Peyer's patch (tissue), 4 donors: Measurements from ENCODE around the gene SAE1. TPM values are rescaled to one million over a fixed set of nuclear protein-coding genes. Genes with fewer than 3 reads are reported as not detected.

Source experiments
- DNase-seq, 3 donors: peaks; one replicate each; pipeline ENCODE4 v3.0.0-alpha.2; 2017 to 2019
- H3K27ac ChIP-seq, 4 donors: fragments of 200-600 bp; sonication (generic); one replicate each; pipeline ENCODE4 v1.5.1; 2016 to 2019
- H3K27me3 ChIP-seq, 2 donors: fragments of 200-600 bp; sonication (generic); one replicate each; pipeline ENCODE4 v1.5.1; 2019
- H3K36me3 ChIP-seq, 3 donors: fragments of 200-600 bp; sonication (generic); one replicate each; pipeline ENCODE4 v1.5.1; 2016 to 2019
- H3K4me1 ChIP-seq, 4 donors: fragments of 200-600 bp; sonication (generic); one replicate each; pipeline ENCODE4 v1.5.1; 2016 to 2019
- H3K4me3 ChIP-seq, 4 donors: fragments of 200-600 bp; sonication (generic); 1 replicate in 3 of 4; 2 replicates in 1 of 4; pipeline ENCODE4 v1.5.1; 2016 to 2019; ENCODE audit warnings: mild to moderate bottlenecking in 1 of 4
- H3K9me3 ChIP-seq, 4 donors: fragments of 200-600 bp; sonication (generic); one replicate each; pipeline ENCODE4 v1.5.1; 2016 to 2019; ENCODE audit warnings: mild to moderate bottlenecking in 1 of 4
- POLR2A ChIP-seq, 2 donors: fragments of 450-650 bp; IDR thresholded peaks; one replicate each; pipeline ENCODE4 v1.5.1; 2017; ENCODE audit warnings: antibody characterized with exemption in 2 of 2, mild to moderate bottlenecking in 2 of 2, moderate library complexity in 2 of 2
- small RNA-seq, 2 donors: library from RNA; depleted of rRNA; stranded (forward); fragments of <200 nt; gene quantifications; one replicate each; pipeline ENCODE3, GENCODE V24; 2016
- total RNA-seq, 4 donors: library from RNA; depleted of rRNA; stranded (reverse); fragments of >200 nt; gene quantifications; one replicate each; pipeline ENCODE4 v1.1.0, GENCODE V29; 2016
- TF ChIP-seq, protein P1 (sequence below), 6 experiments: fragments of 450-650 bp in 4 of 6; fragments of 200-600 bp in 2 of 6; sonication (generic) in 1 of 6; IDR thresholded peaks; one replicate each; pipeline ENCODE4 v1.5.1; 2017 to 2019; ENCODE audit warnings: antibody characterized with exemption in 6 of 6, mild to moderate bottlenecking in 3 of 6, moderate library complexity in 1 of 6

SAE1 gene
- total RNA-seq, 4 donors from 2014 or later, result 35.9 to 73.4 (median 40.3) TPM

DNA sequence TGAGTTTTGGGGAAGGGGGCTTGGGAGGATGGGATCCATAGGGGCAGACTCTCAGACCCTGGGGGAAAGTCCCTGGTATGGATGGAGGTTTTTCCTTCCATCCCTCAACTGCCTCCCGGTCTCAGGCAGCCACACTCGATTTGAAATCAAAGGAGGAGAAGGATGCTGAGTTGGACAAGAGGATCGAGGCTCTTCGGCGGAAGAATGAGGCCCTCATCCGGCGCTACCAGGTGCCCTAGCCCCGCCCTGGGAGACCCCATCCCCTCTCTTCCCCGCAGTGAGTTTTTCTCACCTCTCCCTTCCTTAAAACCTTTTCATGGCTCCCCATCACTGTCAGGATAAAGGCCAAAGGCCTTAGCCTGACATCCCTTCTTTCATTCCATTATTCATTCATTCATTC is 127.8 kb downstream of the SAE1 start:
- TF ChIP-seq, protein P1, sequence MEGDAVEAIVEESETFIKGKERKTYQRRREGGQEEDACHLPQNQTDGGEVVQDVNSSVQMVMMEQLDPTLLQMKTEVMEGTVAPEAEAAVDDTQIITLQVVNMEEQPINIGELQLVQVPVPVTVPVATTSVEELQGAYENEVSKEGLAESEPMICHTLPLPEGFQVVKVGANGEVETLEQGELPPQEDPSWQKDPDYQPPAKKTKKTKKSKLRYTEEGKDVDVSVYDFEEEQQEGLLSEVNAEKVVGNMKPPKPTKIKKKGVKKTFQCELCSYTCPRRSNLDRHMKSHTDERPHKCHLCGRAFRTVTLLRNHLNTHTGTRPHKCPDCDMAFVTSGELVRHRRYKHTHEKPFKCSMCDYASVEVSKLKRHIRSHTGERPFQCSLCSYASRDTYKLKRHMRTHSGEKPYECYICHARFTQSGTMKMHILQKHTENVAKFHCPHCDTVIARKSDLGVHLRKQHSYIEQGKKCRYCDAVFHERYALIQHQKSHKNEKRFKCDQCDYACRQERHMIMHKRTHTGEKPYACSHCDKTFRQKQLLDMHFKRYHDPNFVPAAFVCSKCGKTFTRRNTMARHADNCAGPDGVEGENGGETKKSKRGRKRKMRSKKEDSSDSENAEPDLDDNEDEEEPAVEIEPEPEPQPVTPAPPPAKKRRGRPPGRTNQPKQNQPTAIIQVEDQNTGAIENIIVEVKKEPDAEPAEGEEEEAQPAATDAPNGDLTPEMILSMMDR (IDR thresholded peaks at IDR 0.05), result no peak
- TF ChIP-seq POLR2A (IDR thresholded peaks at IDR 0.05), result no peak
- H3K36me3 ChIP-seq, result peaks cover 0 to 50% (median 0%) of the 10 kb centered on the region in 3 donors
- H3K27ac ChIP-seq, result peak overlapping the region in 1 of 4 donors; percentile 95
- DNase-seq, result no peak
- H3K27me3 ChIP-seq, result no peaks in the 10 kb centered on the region
- H3K4me1 ChIP-seq, result peaks cover 0 to 25% (median 6%) of the 10 kb centered on the region in 4 donors
- H3K9me3 ChIP-seq, result no peaks in the 10 kb centered on the region
- H3K4me3 ChIP-seq, result no peak overlapping the region

DNA sequence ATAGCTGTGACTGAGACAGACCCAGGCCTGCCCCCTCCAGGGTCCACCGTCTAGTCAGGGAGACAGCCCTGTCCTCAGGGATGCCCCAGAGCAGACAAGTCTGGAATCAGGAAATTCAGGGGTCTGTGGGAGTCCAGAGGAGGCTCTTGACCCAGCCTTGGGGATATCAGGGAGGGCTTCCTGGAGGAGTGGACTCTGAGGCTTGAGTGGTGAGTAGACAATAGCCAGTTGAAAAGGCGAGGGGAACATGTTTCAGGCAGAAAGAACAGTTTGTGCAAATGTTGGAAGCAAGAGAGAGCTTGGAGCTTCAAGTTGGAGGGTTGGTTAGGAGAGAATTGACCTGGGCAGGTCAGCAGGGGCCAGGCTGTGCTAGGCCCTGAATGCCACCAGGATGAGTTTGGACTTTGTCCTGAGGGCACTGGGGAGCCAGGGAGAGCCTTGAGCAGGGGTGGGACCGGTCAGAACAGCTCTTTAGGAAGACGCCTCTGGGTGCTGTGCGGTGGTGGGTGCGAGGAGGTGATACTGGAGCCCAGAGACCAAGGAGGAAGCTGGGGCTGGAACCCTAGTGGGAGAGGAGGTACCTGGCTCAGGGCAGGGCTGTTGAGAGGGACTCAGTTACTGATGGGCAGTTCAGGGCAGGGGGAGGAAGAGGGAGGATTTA is 128.4 kb downstream of the SAE1 start:
- no peaks in the 10 kb centered on the region for H3K9me3 ChIP-seq
- H3K36me3 ChIP-seq, result peaks cover 0 to 53% (median 0%) of the 10 kb centered on the region in 3 donors
- H3K4me3 ChIP-seq, result no peak overlapping the region
- H3K27ac ChIP-seq, result no peak overlapping the region
- TF ChIP-seq, protein P1 (IDR thresholded peaks at IDR 0.05), result no peak
- TF ChIP-seq POLR2A (IDR thresholded peaks at IDR 0.05), result no peak
- peaks cover 0 to 25% (median 6%) of the 10 kb centered on the region in 4 donors for H3K4me1 ChIP-seq
- H3K27me3 ChIP-seq, result no peaks in the 10 kb centered on the region
- no peak for DNase-seq

Small RNAs within 50 kb of the gene (small RNA-seq; reads per million reads assigned to genes)
- 0 reads per million in 2 donors for gene MIR3190

Other genes starting within 250 kb of the SAE1 start
- not detected for gene NPAS1, start 111.0 kb upstream of the SAE1 start, total RNA-seq
- 10 to 100 TPM; 17.7 to 52.7 (median 29.3) TPM for gene TMEM160, start 82.2 kb upstream of the SAE1 start, total RNA-seq
- 10 to 100 TPM; 24.7 to 61.9 (median 42.4) TPM for gene ZC3H4, start 17.1 kb upstream of the SAE1 start, total RNA-seq
- gene BBC3, start 100.4 kb downstream of the SAE1 start, total RNA-seq, result 10 to 100 TPM in 1 of 4 donors, 1 to 10 TPM in 3; 4.1 to 10.0 (median 5.5) TPM
- 100 to 1,000 TPM in 1 of 4 donors, 10 to 100 TPM in 3; 12.1 to 104 (median 35.8) TPM for gene CCDC9, start 125.7 kb downstream of the SAE1 start, total RNA-seq
- 10 to 100 TPM in 2 of 4 donors, 1 to 10 TPM in 2; 6.1 to 23.9 (median 12.8) TPM for gene INAFM1, start 144.1 kb downstream of the SAE1 start, total RNA-seq
- gene C5AR1, start 179.0 kb downstream of the SAE1 start, total RNA-seq, result 1 to 10 TPM in 2 of 4 donors, under 1 TPM in 1, not detected in 1; 0.70 to 5.0 (median 2.2) TPM
- 1 to 10 TPM in 2 of 4 donors, under 1 TPM in 1, not detected in 1; 0.95 to 1.6 (median 1.4) TPM for gene C5AR2, start 201.3 kb downstream of the SAE1 start, total RNA-seq
- gene DHX34, start 218.5 kb downstream of the SAE1 start, total RNA-seq, result 10 to 100 TPM; 13.1 to 51.2 (median 30.0) TPM